H9 (cell line): ENCODE measurements around the gene ZBTB8OS. TPM values are rescaled to one million over a fixed set of nuclear protein-coding genes. Genes with fewer than 3 reads are reported as not detected.
A peak's percentile ranks its signal among the peaks of the same experiment; 100 is the strongest.

Experiments used
- DNase-seq: peaks from one replicate; pipeline ENCODE4 v3.0.0-alpha.2; 2017
- H2AFZ ChIP-seq: one replicate; pipeline ENCODE4 v1.6.1; 2013; ENCODE audit warnings: mild to moderate bottlenecking, low read length, control low read depth, moderate library complexity
- H2AK5ac ChIP-seq: 2 replicates; pipeline ENCODE4 v1.6.1; 2013; ENCODE audit warnings: low read length, control low read depth, mixed read lengths; ENCODE audit not compliant: insufficient read length
- H2BK120ac ChIP-seq: one replicate; pipeline ENCODE4 v1.6.1; 2013; ENCODE audit warnings: low read depth, mild to moderate bottlenecking, low read length, control low read depth, inconsistent platforms; ENCODE audit not compliant: poor library complexity, severe bottlenecking
- H2BK12ac ChIP-seq: 2 replicates; pipeline ENCODE4 v1.6.1; 2013; ENCODE audit warnings: low read length, control low read depth, mixed read lengths, low read depth; ENCODE audit not compliant: insufficient read length
- H2BK15ac ChIP-seq: 2 replicates; pipeline ENCODE4 v1.6.1; 2013; ENCODE audit warnings: low read depth, low read length, control low read depth
- H2BK20ac ChIP-seq: one replicate; pipeline ENCODE4 v1.6.1; 2013; ENCODE audit warnings: low read depth, mild to moderate bottlenecking, low read length, control low read depth, inconsistent platforms; ENCODE audit not compliant: poor library complexity, severe bottlenecking
- H2BK5ac ChIP-seq: 2 replicates; pipeline ENCODE4 v1.6.1; 2013; ENCODE audit warnings: low read length, control low read depth, mixed read lengths; ENCODE audit not compliant: insufficient read length
- H3K14ac ChIP-seq: 2 replicates; pipeline ENCODE4 v1.6.1; 2013; ENCODE audit warnings: low read length, control low read depth; ENCODE audit not compliant: insufficient read depth
- H3K18ac ChIP-seq: 2 replicates; pipeline ENCODE4 v1.6.1; 2013; ENCODE audit warnings: low read depth, mild to moderate bottlenecking, mixed read lengths, low read length, control low read depth; ENCODE audit not compliant: insufficient read length
- H3K23ac ChIP-seq: 2 replicates; pipeline ENCODE4 v1.6.1; 2013; ENCODE audit warnings: low read length, control low read depth, mixed read lengths, low read depth; ENCODE audit not compliant: insufficient read length
- H3K23me2 ChIP-seq: 2 replicates; pipeline ENCODE4 v1.6.1; 2013; ENCODE audit warnings: low read depth, mild to moderate bottlenecking, mixed read lengths, low read length, control low read depth; ENCODE audit not compliant: insufficient read length, poor library complexity, severe bottlenecking
- H3K27ac ChIP-seq: 2 replicates; pipeline ENCODE4 v1.5.1; 2013; ENCODE audit warnings: low read length, control low read depth, mixed read lengths, low read depth; ENCODE audit not compliant: insufficient read length
- H3K27me3 ChIP-seq: 2 replicates; pipeline ENCODE4 v1.6.1; 2013; ENCODE audit warnings: low read length, control low read depth, inconsistent platforms; ENCODE audit not compliant: insufficient read depth
- H3K4ac ChIP-seq: 2 replicates; pipeline ENCODE4 v1.6.1; 2013; ENCODE audit warnings: low read depth, mild to moderate bottlenecking, control low read depth, inconsistent platforms, low read length, moderate library complexity
- H3K4me1 ChIP-seq: 2 replicates; pipeline ENCODE4 v1.6.1; 2013; ENCODE audit warnings: low read length, control low read depth, inconsistent platforms; ENCODE audit not compliant: insufficient read depth
- H3K4me2 ChIP-seq: 2 replicates; pipeline ENCODE4 v1.6.1; 2013; ENCODE audit warnings: low read length, control low read depth, mixed read lengths; ENCODE audit not compliant: insufficient read length, insufficient read depth
- H3K56ac ChIP-seq: 2 replicates; pipeline ENCODE4 v1.6.1; 2013; ENCODE audit warnings: low read depth, mild to moderate bottlenecking, mixed read lengths, low read length, control low read depth; ENCODE audit not compliant: insufficient read length
- H3K79me1 ChIP-seq: 2 replicates; pipeline ENCODE4 v1.6.1; 2013; ENCODE audit warnings: low read depth, mild to moderate bottlenecking, moderate library complexity, low read length, control low read depth, inconsistent platforms; ENCODE audit not compliant: insufficient read depth, poor library complexity, severe bottlenecking
- H3K79me2 ChIP-seq: 2 replicates; pipeline ENCODE4 v1.6.1; 2013; ENCODE audit warnings: low read length, control low read depth, inconsistent platforms; ENCODE audit not compliant: insufficient read depth
- H3K9ac ChIP-seq: 2 replicates; pipeline ENCODE4 v1.6.1; 2013; ENCODE audit warnings: low read length, control low read depth, mixed read lengths; ENCODE audit not compliant: insufficient read length; ENCODE audit errors: extremely low read depth
- H3K9me3 ChIP-seq: one replicate; pipeline ENCODE4 v1.6.1; 2013; ENCODE audit warnings: low read depth, low read length, inconsistent platforms; ENCODE audit not compliant: control insufficient read depth
- H3T11ph ChIP-seq: one replicate; pipeline ENCODE4 v1.6.1; 2013; ENCODE audit warnings: mild to moderate bottlenecking, low read length, control low read depth, inconsistent platforms
- H4K20me1 ChIP-seq: one replicate; pipeline ENCODE4 v1.6.1; 2013; ENCODE audit not compliant: control insufficient read depth, insufficient read length, insufficient read depth
- H4K5ac ChIP-seq: 2 replicates; pipeline ENCODE4 v1.6.1; 2013; ENCODE audit warnings: low read depth, mild to moderate bottlenecking, mixed read lengths, low read length, control low read depth; ENCODE audit not compliant: insufficient read length
- H4K8ac ChIP-seq: replicated peaks from 2 replicates; pipeline ENCODE4 v1.6.1; 2013; ENCODE audit warnings: low read length, control low read depth, mixed read lengths, low read depth; ENCODE audit not compliant: insufficient read length
- H4K91ac ChIP-seq: 2 replicates; pipeline ENCODE4 v1.6.1; 2013; ENCODE audit warnings: low read depth, mild to moderate bottlenecking, moderate library complexity, mixed read lengths, low read length, control low read depth; ENCODE audit not compliant: insufficient read length
- H3K27ac Mint-ChIP-seq, 3 experiments: 2 replicates in 2 of 3; 3 replicates in 1 of 3; pipeline ENCODE4 v1.8.0; 2020 to 2021; ENCODE audit warnings: mixed read lengths in 3 of 3, mild to moderate bottlenecking in 1 of 3, moderate library complexity in 1 of 3
- H3K27me3 Mint-ChIP-seq: 2 replicates; pipeline ENCODE4 v1.8.0; 2021; ENCODE audit warnings: low read depth, mild to moderate bottlenecking, moderate library complexity, mixed read lengths
- H3K36me3 Mint-ChIP-seq, 3 experiments: 2 replicates in 2 of 3; 3 replicates in 1 of 3; pipeline ENCODE4 v1.8.0; 2020 to 2021; ENCODE audit warnings: low read depth in 3 of 3, mixed read lengths in 3 of 3; ENCODE audit not compliant: insufficient read depth in 1 of 3
- H3K4me1 Mint-ChIP-seq, 2 experiments: 2 replicates each; pipeline ENCODE4 v1.8.0; 2020; ENCODE audit warnings: mixed read lengths in 2 of 2
- H3K4me3 Mint-ChIP-seq, 2 experiments: 2 replicates in 1 of 2; 3 replicates in 1 of 2; pipeline ENCODE4 v1.8.0; 2020 to 2021; ENCODE audit warnings: mild to moderate bottlenecking in 2 of 2, mixed read lengths in 2 of 2, moderate library complexity in 1 of 2
- H3K9me3 Mint-ChIP-seq, 2 experiments: 2 replicates in 1 of 2; 3 replicates in 1 of 2; pipeline ENCODE4 v1.8.0; 2020; ENCODE audit warnings: mild to moderate bottlenecking in 2 of 2, mixed read lengths in 2 of 2, moderate library complexity in 1 of 2
- WGBS: extraction: QIAGEN DNeasy Blood & Tissue Kit; methylation state at CpG from one replicate; pipeline ENCODE4 v1.1.7; 2013; ENCODE audit warnings: missing lambda C conversion rate, low lambda C conversion rate, mixed read lengths; ENCODE audit not compliant: insufficient read length; ENCODE audit errors: extremely low coverage; 5-methylcytosine and 5-hydroxymethylcytosine counted together
- total RNA-seq: library from RNA; stranded (reverse); gene quantifications from 2 replicates; pipeline ENCODE4 v1.2.1, GENCODE V29; 2021
- TF ChIP-seq, protein P1 (sequence below): fragments of 200-600 bp; sonication (generic); conservative IDR thresholded peaks from 3 replicates; pipeline ENCODE4 v1.8.0; 2021; ENCODE audit warnings: antibody characterized with exemption, mild to moderate bottlenecking

The ZBTB8OS gene
- total RNA-seq, 1 experiment from 2014 or later: 59.4 TPM

DNA sequence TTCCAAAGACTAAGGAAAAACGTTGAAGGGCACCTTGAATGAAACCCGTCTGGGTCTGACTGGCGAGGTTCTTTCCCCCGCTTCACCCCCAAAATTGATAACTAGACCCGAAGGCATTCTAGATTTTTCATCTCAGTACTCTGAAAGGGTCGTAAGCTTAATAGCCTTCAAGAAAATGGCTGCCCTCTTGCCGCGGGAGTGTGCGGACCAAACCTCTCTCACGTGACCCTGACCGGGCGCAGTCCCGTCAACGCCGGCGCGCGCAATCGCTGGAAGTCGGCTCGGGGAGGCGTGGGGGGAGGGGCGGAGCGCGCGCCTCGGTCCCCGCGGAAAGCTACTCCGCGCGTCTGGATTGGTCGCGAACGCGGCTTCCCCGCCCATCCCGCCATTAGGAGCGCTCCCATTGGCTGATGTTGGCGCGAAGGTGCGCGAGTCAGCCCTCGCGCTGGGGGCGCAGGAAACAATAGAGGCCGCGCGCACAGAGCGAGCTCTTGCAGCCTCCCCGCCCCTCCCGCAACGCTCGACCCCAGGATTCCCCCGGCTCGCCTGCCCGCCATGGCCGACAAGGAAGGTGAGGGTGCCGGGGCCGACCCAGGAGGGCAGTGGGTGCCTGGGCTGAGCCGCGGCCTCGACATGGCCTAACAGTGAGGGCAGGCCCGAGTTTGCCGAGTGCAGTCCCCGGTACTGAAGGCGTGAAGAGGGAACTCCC, 556 bp upstream of the ZBTB8OS start, which contains the start of gene RBBP4:
TSS of gene RBBP4 (plus strand) at position 457 of the 709 bp plus-strand sequence. CDS start at position 556, 99 bp downstream.
- Histone ChIP-seq H3K27ac (peak within 1 kb of the TSS; percentile 97), H3K79me2 (peaks cover 32% of the 10 kb centered on the region; the same call in 1 of the 2 replicates), H2BK120ac (peak within 1 kb of the TSS; percentile 94), H3K27me3 (no peaks in the 10 kb centered on the region), H3K18ac (peak within 1 kb of the TSS; percentile 99), H3K79me1 (no peaks in the 10 kb centered on the region), H4K91ac (peak within 1 kb of the TSS; percentile 99), H3K23me2 (peaks cover 7% of the 10 kb centered on the region), H2AK5ac (no peak within 1 kb of the TSS), H2BK20ac (peak within 1 kb of the TSS; percentile 50), H4K5ac (peak within 1 kb of the TSS; percentile 93), H3K56ac (peak within 1 kb of the TSS; percentile 76), H3K14ac (peak within 1 kb of the TSS; percentile 100), H4K20me1 (no peaks in the 10 kb centered on the region), H3K4ac (peak within 1 kb of the TSS; percentile 99), H3K23ac (no peak within 1 kb of the TSS), H3T11ph (peak within 1 kb of the TSS; percentile 88), H3K9me3 (no peaks in the 10 kb centered on the region), H4K8ac (peak within 1 kb of the TSS; percentile 46), H2BK12ac (peak within 1 kb of the TSS; percentile 80), H2BK5ac (peak within 1 kb of the TSS; percentile 83), H2AFZ (no peak within 1 kb of the TSS), H2BK15ac (0 out of 2 replicates have a peak within 1 kb of the TSS, but pooled peaks have one; percentile 14), H3K4me2 (peak within 1 kb of the TSS; percentile 66), H3K9ac (peak within 1 kb of the TSS; percentile 99), H3K4me1 (no peaks in the 10 kb centered on the region)
- Mint-ChIP-seq H3K27me3 (no peaks in the 10 kb centered on the region), H3K4me3 (peak within 1 kb of the TSS; percentile 95 to 96), H3K9me3 (peaks cover 0 to 5% of the 10 kb centered on the region in 2 experiments; a peak in 4 of 5 replicates), H3K36me3 (peaks cover 49 to 58% (median 55%) of the 10 kb centered on the region in 3 experiments), H3K4me1 (peaks cover 20 to 37% of the 10 kb centered on the region in 2 experiments), H3K27ac (peak within 1 kb of the TSS; percentile 99 to 100 (median 100))
- no CpG with 5 or more reads among the region's 67 CpGs for WGBS
- TF ChIP-seq, protein P1, sequence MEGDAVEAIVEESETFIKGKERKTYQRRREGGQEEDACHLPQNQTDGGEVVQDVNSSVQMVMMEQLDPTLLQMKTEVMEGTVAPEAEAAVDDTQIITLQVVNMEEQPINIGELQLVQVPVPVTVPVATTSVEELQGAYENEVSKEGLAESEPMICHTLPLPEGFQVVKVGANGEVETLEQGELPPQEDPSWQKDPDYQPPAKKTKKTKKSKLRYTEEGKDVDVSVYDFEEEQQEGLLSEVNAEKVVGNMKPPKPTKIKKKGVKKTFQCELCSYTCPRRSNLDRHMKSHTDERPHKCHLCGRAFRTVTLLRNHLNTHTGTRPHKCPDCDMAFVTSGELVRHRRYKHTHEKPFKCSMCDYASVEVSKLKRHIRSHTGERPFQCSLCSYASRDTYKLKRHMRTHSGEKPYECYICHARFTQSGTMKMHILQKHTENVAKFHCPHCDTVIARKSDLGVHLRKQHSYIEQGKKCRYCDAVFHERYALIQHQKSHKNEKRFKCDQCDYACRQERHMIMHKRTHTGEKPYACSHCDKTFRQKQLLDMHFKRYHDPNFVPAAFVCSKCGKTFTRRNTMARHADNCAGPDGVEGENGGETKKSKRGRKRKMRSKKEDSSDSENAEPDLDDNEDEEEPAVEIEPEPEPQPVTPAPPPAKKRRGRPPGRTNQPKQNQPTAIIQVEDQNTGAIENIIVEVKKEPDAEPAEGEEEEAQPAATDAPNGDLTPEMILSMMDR: no peak
- DNase-seq: peak; percentile 98
